Stimulated activated naive CD4-positive, alpha-beta T cell treated with Interleukin-2 at 50 U/mL for 16 hours (primary cell): ENCODE measurements around the gene GSTO1.
"Not testable (repeated sequence)": the region's sequence is repeated elsewhere in the genome, so short reads cannot be mapped to it uniquely, and the experiment has no call there.

Experiments used
- DNase-seq: peaks from one replicate; lab custom pipeline; 2025; lab: John Stamatoyannopoulos, UW

Gene GSTO1

GRCh38 chr10:104254493-104255310 is at the start of gene GSTO1:
TSS of gene GSTO1 (plus strand) at chr10:104254892. CDS start at chr10:104254929, 37 bp downstream.
- peak; percentile 27 for DNase-seq

DNA sequence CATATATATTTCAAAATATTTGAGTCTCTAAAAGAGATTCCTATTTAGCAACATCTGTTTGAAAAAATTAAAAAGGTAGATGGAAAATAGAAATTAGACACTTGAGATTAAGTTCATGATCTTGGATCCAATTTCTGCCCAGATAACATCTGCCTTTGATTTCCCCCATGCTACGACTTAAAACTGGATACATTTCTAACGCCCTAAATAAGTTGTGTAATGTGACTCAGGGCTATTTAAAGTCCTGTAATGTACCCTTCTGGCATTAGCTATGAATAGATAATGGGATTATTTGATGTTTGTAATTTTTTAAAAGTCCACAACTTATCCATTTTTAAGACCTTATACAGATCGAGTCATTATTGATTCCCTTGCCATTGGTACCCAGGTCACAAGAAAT is 46.0 kb upstream of the GSTO1 start:
- DNase-seq = no peak

DNA sequence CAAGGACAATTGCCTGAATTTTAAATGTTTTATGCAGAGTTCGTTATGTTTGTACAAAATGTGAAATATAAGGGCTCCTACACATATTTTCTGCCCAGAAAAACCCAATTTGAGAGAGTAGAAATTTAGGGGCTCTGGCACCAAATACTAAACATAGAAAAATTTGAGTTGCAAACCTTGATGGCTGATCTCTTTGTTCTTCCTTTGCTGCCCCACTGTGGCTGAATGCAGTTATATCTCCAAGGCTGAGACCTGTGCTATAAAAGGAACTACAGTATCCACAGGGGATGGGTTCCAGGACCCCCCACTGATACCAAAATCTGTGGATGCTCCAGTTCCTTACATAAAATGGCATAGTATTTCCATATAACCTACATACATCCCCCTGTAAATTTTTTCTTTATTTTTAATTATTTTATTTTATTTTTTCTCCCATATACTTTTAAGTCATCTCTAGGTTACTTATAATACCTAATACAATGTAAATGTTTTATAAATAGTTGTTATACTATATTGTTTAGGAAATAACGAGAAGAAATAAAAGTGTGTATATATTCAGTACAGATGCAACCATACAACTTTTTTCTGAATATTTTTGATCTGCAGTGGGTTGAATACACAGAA is 45.0 kb upstream of the GSTO1 start:
- peak; percentile 28 for DNase-seq

- no peak for DNase-seq
Observed at GRCh38 chr10:104216631-104217030, 38.1 kb upstream of the GSTO1 start.

DNA sequence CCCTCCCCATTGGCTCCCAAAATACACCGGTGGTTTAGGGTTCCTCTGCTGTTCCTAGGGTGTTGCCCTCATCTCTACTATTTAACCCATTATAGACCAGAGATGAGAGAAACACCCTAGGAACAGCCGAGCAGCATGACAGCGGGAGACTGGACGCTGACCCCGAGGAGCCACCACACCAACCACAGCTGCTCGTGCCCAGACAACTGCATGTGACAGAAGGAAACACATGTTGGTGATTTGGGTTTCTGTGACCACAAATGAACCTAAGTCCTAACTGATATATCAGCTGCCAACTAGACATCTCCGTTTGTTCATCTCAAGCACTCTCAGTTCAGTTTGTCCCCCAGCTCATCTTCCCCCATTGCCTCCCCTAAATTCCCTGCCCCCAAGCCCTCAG is 35.9 kb upstream of the GSTO1 start:
- no peak for DNase-seq

GRCh38 chr10:104220522-104220921 is 34.2 kb upstream of the GSTO1 start:
- no peak for DNase-seq

- DNase-seq = no peak
Observed at GRCh38 chr10:104223304-104223703, 31.4 kb upstream of the GSTO1 start.

DNA sequence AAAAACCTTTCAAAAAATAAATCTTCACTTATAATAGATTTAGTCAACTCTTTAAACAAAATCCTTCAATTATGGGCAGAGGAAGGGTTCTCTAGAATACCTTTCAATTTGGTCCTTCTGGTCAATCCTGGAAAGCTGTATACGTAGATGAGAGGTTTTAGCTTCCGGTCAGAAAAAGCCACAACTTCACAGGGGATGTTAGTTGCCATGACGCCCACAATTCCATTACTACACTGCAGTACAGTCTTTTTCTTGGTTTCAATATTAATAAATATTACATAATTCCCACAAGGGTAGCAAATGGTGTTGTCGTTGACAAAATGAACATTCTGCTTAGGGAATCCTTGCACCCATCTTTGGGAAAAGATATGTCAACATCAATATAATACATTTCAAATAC is 24.2 kb upstream of the GSTO1 start:
- DNase-seq = no peak

DNA sequence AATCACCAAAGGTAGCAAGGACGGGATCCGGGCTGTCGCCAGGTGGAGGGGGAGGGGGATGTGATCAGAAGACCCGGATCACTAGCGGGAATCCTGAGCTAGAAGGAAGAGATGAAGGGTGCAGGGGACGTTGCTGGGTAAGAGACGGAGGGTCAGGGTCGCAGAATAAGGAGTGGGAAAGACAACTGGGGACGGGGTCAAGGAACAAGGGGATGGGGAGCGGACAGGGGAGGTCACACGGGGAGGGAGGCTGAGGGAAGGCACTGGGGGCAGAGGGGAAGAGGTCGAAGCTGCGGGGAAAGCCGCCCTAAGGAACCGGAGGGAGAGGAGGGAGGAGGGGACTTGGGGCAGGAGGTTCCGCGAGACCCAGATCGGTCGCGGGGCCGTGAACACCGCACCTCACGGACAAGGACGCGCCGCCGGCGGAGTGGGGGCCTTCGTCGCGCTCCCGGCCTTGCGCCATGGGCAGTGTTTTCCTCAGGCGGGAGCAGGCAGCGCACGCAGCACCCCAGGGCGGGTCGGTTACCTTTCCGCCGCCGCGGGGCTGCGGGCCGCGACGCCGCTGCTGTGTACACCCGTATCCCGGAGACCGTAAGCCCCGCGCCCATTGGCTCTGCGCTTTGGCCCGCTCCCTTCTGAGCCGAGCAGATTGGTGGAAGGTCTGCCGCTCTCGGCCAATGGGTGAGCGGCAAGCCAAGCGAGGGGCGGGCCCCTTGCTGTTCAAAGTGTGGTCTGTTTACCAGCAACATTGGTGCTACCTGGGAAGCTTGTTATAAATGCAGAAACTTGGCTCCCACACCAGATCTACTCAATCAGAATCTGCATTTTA is 22.7 kb upstream of the GSTO1 start, which contains the start of gene CFAP43:
CFAP43 (minus strand) TSS at position 581 of the 829 bp plus-strand sequence; CDS start at position 463, 118 bp downstream.
- DNase-seq = peak; percentile 98

DNA sequence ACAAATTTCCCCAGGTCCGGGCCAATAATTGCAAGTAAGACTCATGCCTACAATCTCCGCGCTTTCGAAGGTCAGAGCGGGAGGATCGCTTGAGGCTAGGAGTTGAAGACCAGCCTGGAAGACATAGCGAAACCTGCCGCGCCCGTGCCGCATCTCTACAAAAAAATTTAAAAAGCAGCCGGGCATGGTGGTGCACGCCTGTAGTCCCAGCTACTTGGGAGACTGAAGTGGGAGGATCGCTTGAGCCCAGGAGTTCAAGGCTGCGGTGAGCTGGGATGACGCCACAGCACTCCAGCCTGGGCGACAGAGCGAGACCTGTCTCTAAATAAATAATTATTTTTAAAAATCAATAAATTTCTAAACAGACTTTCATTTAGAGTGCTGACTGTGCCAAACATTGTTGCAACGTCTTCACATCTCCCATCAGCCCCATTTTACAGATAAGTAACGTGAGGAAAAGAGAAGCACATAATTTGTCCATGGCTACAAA is 22.0 kb upstream of the GSTO1 start:
- no peak for DNase-seq

- DNase-seq = no peak
Observed at GRCh38 chr10:104233817-104234216, 20.9 kb upstream of the GSTO1 start.

DNA sequence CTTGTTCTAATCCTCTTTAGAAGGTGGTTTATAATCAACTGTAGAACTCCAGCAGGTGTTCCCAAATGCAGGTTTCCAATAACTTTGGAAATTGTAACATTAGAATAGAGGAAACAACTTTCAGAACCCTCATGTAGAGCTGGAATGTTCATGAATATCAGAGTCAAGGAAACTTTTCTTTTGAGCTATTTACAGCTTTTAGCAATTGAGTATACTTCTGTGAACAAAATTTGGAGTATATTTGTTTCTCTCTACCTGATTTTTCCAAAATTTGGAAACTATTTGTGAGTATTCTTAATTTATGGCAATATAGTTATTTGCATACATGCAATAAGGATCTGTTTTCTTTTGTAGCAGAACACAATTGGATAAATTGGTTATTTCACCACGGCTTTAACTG is 19.8 kb upstream of the GSTO1 start:
- DNase-seq = no peak

DNA sequence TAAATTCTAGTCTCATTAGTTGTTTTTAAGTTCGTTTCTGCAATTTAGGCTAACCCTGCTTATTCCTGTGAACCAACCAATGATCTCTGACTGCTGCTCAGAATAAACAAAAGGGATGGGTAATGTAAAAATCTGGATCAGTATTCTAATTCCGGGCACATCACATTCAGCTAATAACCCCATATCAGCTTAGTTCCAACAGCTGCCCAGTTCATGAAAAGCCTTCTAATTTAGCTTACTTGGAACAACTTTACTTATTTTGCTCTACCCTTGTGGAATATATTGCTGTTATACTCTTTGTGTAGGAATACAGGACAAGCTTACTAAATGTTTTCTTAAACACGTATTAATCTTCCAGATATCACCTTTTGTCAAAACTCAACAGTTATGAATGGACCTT is 18.9 kb upstream of the GSTO1 start:
- DNase-seq = no peak

DNA sequence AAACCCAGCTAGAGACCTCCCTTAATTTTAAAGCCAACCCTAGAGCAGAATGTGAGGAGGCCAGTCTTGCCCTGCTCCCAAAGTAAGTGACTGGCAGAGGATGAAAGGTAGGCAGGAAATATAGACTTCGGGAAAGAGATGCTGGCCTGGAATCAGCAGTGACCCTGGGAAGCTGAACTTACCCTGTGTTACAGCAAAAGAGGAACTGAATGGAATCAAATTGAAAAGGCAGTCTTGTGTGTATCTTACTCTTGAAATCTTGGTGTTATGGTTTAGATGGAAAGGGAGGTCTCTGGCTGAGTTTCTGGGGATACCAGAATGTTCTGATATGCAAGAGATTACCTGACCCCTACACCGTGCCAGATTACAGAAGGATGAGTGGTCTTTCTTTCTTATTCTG is 14.6 kb upstream of the GSTO1 start:
- no peak for DNase-seq

DNA sequence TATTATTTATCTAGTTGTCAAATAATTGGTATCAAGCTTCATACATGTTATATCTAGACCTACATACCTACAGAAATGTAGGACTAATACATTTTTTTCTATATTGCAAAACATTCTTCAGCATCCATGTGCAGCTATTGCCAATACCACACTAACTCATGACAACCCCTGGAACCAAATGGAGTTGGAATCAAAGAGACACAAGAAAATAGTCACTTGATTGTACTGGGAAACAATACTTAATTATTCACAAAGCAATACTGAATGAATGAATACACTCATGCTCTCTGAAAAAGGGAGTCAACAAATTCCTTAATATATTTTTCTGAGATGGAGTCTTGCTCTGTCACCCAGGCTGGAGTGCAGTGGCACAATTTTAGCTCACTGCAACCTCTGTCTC is 12.1 kb upstream of the GSTO1 start:
- no peak for DNase-seq

DNA sequence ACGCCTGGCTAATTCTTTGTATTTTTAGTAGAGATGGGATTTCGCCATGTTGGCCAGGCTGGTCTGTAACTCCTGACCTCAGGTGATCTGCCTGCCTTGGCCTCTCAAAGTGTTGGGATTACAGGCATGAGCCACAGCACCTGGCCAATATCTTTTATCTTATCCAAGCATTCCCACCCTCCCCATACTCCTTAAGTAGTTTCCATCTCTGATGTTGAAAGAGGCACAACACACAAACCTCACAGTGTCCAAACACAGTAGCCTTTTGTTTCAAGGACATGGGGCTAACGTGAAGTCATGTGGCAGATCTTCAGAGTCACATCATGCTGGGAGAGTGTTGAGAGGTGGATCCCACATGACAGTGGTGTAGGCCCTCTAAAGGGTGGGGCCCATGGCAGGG is 11.7 kb upstream of the GSTO1 start:
- not testable (repeated sequence) for DNase-seq

- DNase-seq = no peak
Observed at GRCh38 chr10:104243512-104243911, 11.2 kb upstream of the GSTO1 start.

DNA sequence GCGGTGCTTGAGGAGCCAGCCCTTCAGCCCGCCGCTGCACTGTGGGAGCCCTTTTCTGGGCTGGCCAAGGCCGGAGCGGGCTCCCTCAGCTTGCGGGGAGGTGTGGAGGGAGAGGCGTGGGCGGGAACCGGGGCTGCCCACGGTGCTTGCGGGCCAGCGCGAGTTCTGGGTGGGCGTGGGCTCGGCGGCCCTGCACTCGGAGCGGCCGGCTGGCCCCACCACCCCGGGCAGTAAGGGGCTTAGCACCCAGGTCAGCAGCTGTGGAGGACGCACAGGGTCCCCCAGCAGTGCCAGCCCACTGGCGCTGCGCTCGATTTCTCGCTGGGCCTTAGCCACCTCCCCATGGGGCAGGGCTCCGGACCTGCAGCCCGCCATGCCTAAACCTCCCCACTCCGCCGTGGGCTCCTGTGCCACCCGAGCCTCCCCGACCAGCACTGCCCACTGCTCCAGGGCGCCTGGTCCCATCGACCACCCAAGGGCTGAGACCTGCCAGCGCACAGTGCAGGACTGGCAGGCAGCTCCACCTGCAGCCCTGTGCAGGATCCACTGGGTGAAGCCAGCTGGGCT is 9.5 kb upstream of the GSTO1 start:
- no peak for DNase-seq

- DNase-seq = no peak
Observed at GRCh38 chr10:104246976-104247375, 7.7 kb upstream of the GSTO1 start.

- DNase-seq = no peak
Observed at GRCh38 chr10:104247513-104248146, 7.1 kb upstream of the GSTO1 start.

DNA sequence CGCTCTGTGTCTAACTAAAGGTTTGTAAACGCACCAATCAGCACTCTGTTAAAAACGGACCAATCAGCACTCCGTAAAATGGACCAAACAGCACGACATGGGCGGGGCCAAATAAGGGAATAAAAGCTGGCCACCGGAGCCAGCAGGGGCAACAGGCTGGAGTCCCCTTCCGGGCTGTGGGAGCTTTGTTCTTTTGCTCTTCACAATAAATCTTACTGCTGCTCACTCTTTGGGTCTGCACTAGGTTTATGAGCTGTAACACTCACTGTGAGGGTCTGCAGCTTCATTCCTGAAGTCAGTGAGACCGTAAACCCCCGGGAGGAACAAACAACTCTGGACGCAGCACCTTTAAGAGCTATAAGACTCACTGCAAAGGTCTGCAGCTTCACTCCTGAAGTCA is 5.8 kb upstream of the GSTO1 start:
- DNase-seq = not testable (repeated sequence)

- DNase-seq = no peak
Observed at GRCh38 chr10:104250371-104250770, 4.3 kb upstream of the GSTO1 start.
